ENCODE measurements around the gene POLR3A. TPM values are rescaled to one million over a fixed set of nuclear protein-coding genes. Genes with fewer than 3 reads are reported as not detected.

The POLR3A gene
- total and polyA plus RNA-seq, 2 of the 13 experiments (the other 11 are each of a cell fraction or from before 2014, with no cell fraction given) = 13.6 to 19.2 TPM

DNA sequence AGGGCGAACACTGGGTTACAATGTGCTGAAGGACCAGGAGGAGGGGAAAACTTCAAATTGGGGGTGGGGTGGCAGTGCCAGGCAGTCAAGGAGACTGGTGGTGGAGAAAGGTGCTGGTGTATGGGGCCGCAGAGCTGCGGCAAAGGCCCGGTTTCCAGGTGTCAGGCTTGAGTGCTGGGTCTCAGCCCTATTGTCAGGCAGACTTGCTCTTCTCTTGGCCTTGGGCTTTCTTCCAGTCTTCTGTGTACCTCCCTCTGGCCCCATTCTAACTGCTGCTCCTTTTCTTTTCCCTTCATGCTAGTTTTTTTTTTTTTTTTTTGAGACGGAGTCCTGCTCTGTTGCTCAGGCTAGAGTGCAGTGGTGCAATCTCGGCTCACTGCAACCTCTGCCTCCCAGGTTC, 51.0 kb downstream of the POLR3A start:
- in situ Hi-C loops (cut with HindIII; ENCODE audit: extremely low pct_ligation_motif_present, low pct_unique_long_range_greater_than_20kb) (no loop called here), intact Hi-C loops (cut with micrococcal nuclease; ENCODE audit: unreplicated experiment) (no loop called here)
- ChIA-PET CTCF (ENCODE audit: low intra/inter-chr PET ratio, low total read pairs) (no interaction called here), POLR2A (interaction anchor here (1.8 kb wide), 1 partner anchor 11 kb away, joined by 5 read pairs; no protein-coding TSS in a partner anchor)
- DNase-seq (ENCODE audit: low spot score) (no peak), ATAC-seq (no peak), FAIRE-seq (no peak)
- no peak overlapping the region for H2AFZ ChIP-seq (ENCODE audit: low read length)
- H3K9ac ChIP-seq (ENCODE audit: insufficient read depth, low read depth, low read length) = no peak overlapping the region
- peaks cover 35 to 63% of the 10 kb centered on the region in 2 experiments for H3K36me3 ChIP-seq (replicated peaks in 1 of 2; ENCODE audit: control insufficient read depth in 1 of 2, insufficient read depth in 2 of 2, low read length in 2 of 2)
- no peak overlapping the region for H3K4me3 ChIP-seq (replicated peaks in 1 of 3; ENCODE audit: insufficient read depth in 1 of 3, low read depth in 2 of 3, low read length in 3 of 3)
- no peak overlapping the region for H3K27ac ChIP-seq (ENCODE audit: extremely low read length, insufficient read depth, low read length)
- peaks cover 21% of the 10 kb centered on the region for H3K4me1 ChIP-seq (ENCODE audit: insufficient read depth, low read length)
- no peaks in the 10 kb centered on the region for H4K20me1 ChIP-seq (ENCODE audit: insufficient read depth, low read length)
- H3K27me3 ChIP-seq (ENCODE audit: control insufficient read depth in 1 of 2, insufficient read depth in 2 of 2, low read length in 2 of 2) = no peaks in the 10 kb centered on the region
- no peaks in the 10 kb centered on the region for H3K79me2 ChIP-seq (ENCODE audit: insufficient read depth, low read length)
- over 99% methylated on average over 6 of the region's 6 CpGs for WGBS (ENCODE audit: low lambda C conversion rate)
- no TSS peak for BruUV-seq (replicated peaks)
- H3K4me2 ChIP-seq (ENCODE audit: low read depth, low read length) = no peak overlapping the region
- H3K9me3 ChIP-seq (ENCODE audit: low read length) = no peaks in the 10 kb centered on the region
- TF ChIP-seq RBAK (CRISPR knock-in tag; IDR thresholded peaks at IDR 0.05) (no peak), KDM1A (CRISPR knock-in tag; IDR thresholded peaks at IDR 0.05) (no peak), ATF1 (CRISPR knock-in tag; IDR thresholded peaks at IDR 0.05) (no peak), ZBTB1 (CRISPR knock-in tag; IDR thresholded peaks at IDR 0.05; ENCODE audit: borderline replicate concordance) (no peak), ZNF841 (CRISPR knock-in tag; IDR thresholded peaks at IDR 0.05; ENCODE audit: borderline replicate concordance) (no peak), HNRNPL (IDR thresholded peaks at IDR 0.05; ENCODE audit: low read depth, low read length) (no peak), ZNF224 (CRISPR knock-in tag; IDR thresholded peaks at IDR 0.05) (no peak), ZNF451 (CRISPR knock-in tag; IDR thresholded peaks at IDR 0.05) (no peak), TMF1 (CRISPR knock-in tag; IDR thresholded peaks at IDR 0.05; ENCODE audit: low read depth) (no peak), AHR (CRISPR knock-in tag; IDR thresholded peaks at IDR 0.05) (no peak), ZNF230 (CRISPR knock-in tag; IDR thresholded peaks at IDR 0.05) (no peak), ZBTB21 (CRISPR knock-in tag; IDR thresholded peaks at IDR 0.05) (no peak), ZNF644 (CRISPR knock-in tag; IDR thresholded peaks at IDR 0.05; ENCODE audit: low read depth) (no peak), ZNF773 (CRISPR knock-in tag; IDR thresholded peaks at IDR 0.05; ENCODE audit: borderline replicate concordance) (no peak), ASH2L (IDR thresholded peaks at IDR 0.05; ENCODE audit: insufficient read length, low read depth, low read length) (no peak)
- TF ChIP-seq, protein P1, sequence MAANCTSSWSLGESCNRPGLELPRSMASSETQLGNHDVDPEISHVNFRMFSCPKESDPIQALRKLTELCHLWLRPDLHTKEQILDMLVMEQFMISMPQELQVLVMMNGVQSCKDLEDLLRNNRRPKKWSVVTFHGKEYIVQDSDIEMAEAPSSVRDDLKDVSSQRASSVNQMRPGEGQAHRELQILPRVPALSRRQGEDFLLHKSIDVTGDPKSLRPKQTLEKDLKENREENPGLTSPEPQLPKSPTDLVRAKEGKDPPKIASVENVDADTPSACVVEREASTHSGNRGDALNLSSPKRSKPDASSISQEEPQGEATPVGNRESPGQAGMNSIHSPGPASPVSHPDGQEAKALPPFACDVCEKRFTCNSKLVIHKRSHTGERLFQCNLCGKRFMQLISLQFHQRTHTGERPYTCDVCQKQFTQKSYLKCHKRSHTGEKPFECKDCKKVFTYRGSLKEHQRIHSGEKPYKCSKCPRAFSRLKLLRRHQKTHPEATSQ (CRISPR knock-in tag; IDR thresholded peaks at IDR 0.05; ENCODE audit: borderline replicate concordance) = no peak
- TF ChIP-seq, protein P2, sequence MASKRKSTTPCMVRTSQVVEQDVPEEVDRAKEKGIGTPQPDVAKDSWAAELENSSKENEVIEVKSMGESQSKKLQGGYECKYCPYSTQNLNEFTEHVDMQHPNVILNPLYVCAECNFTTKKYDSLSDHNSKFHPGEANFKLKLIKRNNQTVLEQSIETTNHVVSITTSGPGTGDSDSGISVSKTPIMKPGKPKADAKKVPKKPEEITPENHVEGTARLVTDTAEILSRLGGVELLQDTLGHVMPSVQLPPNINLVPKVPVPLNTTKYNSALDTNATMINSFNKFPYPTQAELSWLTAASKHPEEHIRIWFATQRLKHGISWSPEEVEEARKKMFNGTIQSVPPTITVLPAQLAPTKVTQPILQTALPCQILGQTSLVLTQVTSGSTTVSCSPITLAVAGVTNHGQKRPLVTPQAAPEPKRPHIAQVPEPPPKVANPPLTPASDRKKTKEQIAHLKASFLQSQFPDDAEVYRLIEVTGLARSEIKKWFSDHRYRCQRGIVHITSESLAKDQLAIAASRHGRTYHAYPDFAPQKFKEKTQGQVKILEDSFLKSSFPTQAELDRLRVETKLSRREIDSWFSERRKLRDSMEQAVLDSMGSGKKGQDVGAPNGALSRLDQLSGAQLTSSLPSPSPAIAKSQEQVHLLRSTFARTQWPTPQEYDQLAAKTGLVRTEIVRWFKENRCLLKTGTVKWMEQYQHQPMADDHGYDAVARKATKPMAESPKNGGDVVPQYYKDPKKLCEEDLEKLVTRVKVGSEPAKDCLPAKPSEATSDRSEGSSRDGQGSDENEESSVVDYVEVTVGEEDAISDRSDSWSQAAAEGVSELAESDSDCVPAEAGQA (IDR thresholded peaks at IDR 0.05; ENCODE audit: low read depth) = no peak
- TF ChIP-seq, protein P2 (CRISPR knock-in tag; IDR thresholded peaks at IDR 0.05; ENCODE audit: borderline replicate concordance) = no peak
- TF ChIP-seq, protein P3, sequence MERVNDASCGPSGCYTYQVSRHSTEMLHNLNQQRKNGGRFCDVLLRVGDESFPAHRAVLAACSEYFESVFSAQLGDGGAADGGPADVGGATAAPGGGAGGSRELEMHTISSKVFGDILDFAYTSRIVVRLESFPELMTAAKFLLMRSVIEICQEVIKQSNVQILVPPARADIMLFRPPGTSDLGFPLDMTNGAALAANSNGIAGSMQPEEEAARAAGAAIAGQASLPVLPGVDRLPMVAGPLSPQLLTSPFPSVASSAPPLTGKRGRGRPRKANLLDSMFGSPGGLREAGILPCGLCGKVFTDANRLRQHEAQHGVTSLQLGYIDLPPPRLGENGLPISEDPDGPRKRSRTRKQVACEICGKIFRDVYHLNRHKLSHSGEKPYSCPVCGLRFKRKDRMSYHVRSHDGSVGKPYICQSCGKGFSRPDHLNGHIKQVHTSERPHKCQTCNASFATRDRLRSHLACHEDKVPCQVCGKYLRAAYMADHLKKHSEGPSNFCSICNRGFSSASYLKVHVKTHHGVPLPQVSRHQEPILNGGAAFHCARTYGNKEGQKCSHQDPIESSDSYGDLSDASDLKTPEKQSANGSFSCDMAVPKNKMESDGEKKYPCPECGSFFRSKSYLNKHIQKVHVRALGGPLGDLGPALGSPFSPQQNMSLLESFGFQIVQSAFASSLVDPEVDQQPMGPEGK (CRISPR knock-in tag; IDR thresholded peaks at IDR 0.05) = no peak
